Measurements from ENCODE around the gene TTLL10. TPM values are rescaled to one million over a fixed set of nuclear protein-coding genes. Genes with fewer than 3 reads are reported as not detected.

The TTLL10 gene
- total and polyA plus RNA-seq, 2 donors from 2014 or later = 1.5 TPM; not detected in 1

- TF ChIP-seq CTCF (IDR thresholded peaks at IDR 0.05; ENCODE audit: borderline replicate concordance, extremely low read depth, insufficient read depth) = no peak
- H3K27me3 ChIP-seq (ENCODE audit: control insufficient read depth, insufficient read depth, low read length) = no peaks in the 10 kb centered on the region
- no peaks in the 10 kb centered on the region for H3K9me3 ChIP-seq (ENCODE audit: control insufficient read depth in 2 of 3, insufficient read depth in 1 of 3, low read length in 3 of 3)
- intact Hi-C loops (cut with DNase I) = no loop called here
- no peak overlapping the region for H3K4me3 ChIP-seq (ENCODE audit: low read length in 3 of 3)
- peaks cover 0 to 8% (median 0%) of the 10 kb centered on the region in 3 donors for H3K4me1 ChIP-seq (ENCODE audit: control insufficient read depth in 2 of 3, insufficient read depth in 2 of 3, low read depth in 1 of 3, low read length in 3 of 3)
- no peak overlapping the region for H3K9ac ChIP-seq (ENCODE audit: low read length in 3 of 3)
- no peak for FAIRE-seq
- H3K27ac ChIP-seq (ENCODE audit: low read depth in 2 of 2, low read length in 2 of 2) = no peak overlapping the region
- no peaks in the 10 kb centered on the region for H3K36me3 ChIP-seq (ENCODE audit: control insufficient read depth in 2 of 3, insufficient read depth in 3 of 3, low read length in 3 of 3)
- DNase-seq = no peak
Observed at GRCh38 chr1:1153874-1154273, 19.8 kb upstream of the TTLL10 start.

- Histone ChIP-seq H3K4me1 (ENCODE audit: control insufficient read depth in 2 of 3, insufficient read depth in 2 of 3, low read depth in 1 of 3, low read length in 3 of 3) (peaks cover 0 to 8% (median 0%) of the 10 kb centered on the region in 3 donors), H3K9ac (ENCODE audit: low read length in 3 of 3) (no peak overlapping the region), H3K36me3 (ENCODE audit: control insufficient read depth in 2 of 3, insufficient read depth in 3 of 3, low read length in 3 of 3) (no peaks in the 10 kb centered on the region), H3K9me3 (ENCODE audit: control insufficient read depth in 2 of 3, insufficient read depth in 1 of 3, low read length in 3 of 3) (no peaks in the 10 kb centered on the region), H3K27ac (ENCODE audit: low read depth in 2 of 2, low read length in 2 of 2) (no peak overlapping the region), H3K4me3 (ENCODE audit: low read length in 3 of 3) (no peak overlapping the region), H3K27me3 (ENCODE audit: control insufficient read depth, insufficient read depth, low read length) (no peaks in the 10 kb centered on the region)
- no peak for DNase-seq
- intact Hi-C loops (cut with DNase I) = no loop called here
- TF ChIP-seq CTCF (IDR thresholded peaks at IDR 0.05; ENCODE audit: borderline replicate concordance, extremely low read depth, insufficient read depth) = no peak
- FAIRE-seq = no peak
Observed at GRCh38 chr1:1155258-1155657, 18.4 kb upstream of the TTLL10 start.

GRCh38 chr1:1156140-1157032 lies 17.3 kb upstream of the TTLL10 start:
- no peak for TF ChIP-seq CTCF (IDR thresholded peaks at IDR 0.05; ENCODE audit: borderline replicate concordance, extremely low read depth, insufficient read depth)

More at GRCh38 chr1:1156140-1157032, 17.3 kb upstream of the TTLL10 start:
- Histone ChIP-seq H3K36me3 (ENCODE audit: control insufficient read depth in 2 of 3, insufficient read depth in 3 of 3, low read length in 3 of 3) (no peaks in the 10 kb centered on the region), H3K9ac (ENCODE audit: low read length in 3 of 3) (no peak overlapping the region), H3K27ac (ENCODE audit: low read depth in 2 of 2, low read length in 2 of 2) (peak overlapping the region; percentile 36 to 67), H3K9me3 (ENCODE audit: control insufficient read depth in 2 of 3, insufficient read depth in 1 of 3, low read length in 3 of 3) (no peaks in the 10 kb centered on the region), H3K4me1 (ENCODE audit: control insufficient read depth in 2 of 3, insufficient read depth in 2 of 3, low read depth in 1 of 3, low read length in 3 of 3) (peaks cover 0 to 8% (median 0%) of the 10 kb centered on the region in 3 donors), H3K4me3 (ENCODE audit: low read length in 3 of 3) (no peak overlapping the region), H3K27me3 (ENCODE audit: control insufficient read depth, insufficient read depth, low read length) (no peaks in the 10 kb centered on the region)
- FAIRE-seq = no peak
- DNase-seq = peak in 3 of 5 donors; percentile 62 to 76 (median 75)
- intact Hi-C loops (cut with DNase I) = no loop called here

All from kidney (tissue), 14 donors.